Measurements from ENCODE around the gene PDE8A. TPM values are rescaled to one million over a fixed set of nuclear protein-coding genes. Genes with fewer than 3 reads are reported as not detected.

PDE8A gene
- total and polyA plus RNA-seq, 2 of the 4 experiments (the other 2 are of a cell fraction): 32.4 to 35.9 TPM

DNA sequence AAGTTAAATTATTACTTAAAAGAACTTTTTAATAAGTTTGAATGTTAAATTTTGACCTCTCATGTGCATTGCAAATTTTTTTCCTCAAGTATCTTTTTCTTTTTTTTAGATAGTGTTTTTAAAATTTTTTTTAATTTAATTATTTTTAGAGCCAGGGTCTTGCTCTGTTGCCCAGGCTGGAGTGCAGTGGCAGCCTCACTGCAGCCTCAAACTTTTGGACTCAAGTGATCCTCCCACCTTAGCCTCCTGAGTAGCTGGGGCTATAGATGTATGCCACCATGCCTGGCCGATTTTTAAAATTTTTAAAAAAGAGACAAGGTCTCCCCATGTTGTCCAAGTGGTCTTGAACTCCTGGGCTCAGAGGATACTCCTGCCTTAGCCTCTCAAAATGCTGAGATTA, 14.4 kb downstream of the PDE8A start:
- no TSS peak for BruUV-seq (replicated peaks)
- no peak for TF ChIP-seq CEBPB (IDR thresholded peaks at IDR 0.05; ENCODE audit: low read depth, low read length)
- TF ChIP-seq FOS (IDR thresholded peaks at IDR 0.05; ENCODE audit: low read depth, low read length): no peak
- no peak for TF ChIP-seq MAFK (IDR thresholded peaks at IDR 0.05; ENCODE audit: low read depth, low read length)
- TF ChIP-seq RAD21 (IDR thresholded peaks at IDR 0.05; ENCODE audit: low read length): no peak
- TF ChIP-seq SMC3 (IDR thresholded peaks at IDR 0.05; ENCODE audit: low read depth, low read length): no peak
- TF ChIP-seq, protein P1, sequence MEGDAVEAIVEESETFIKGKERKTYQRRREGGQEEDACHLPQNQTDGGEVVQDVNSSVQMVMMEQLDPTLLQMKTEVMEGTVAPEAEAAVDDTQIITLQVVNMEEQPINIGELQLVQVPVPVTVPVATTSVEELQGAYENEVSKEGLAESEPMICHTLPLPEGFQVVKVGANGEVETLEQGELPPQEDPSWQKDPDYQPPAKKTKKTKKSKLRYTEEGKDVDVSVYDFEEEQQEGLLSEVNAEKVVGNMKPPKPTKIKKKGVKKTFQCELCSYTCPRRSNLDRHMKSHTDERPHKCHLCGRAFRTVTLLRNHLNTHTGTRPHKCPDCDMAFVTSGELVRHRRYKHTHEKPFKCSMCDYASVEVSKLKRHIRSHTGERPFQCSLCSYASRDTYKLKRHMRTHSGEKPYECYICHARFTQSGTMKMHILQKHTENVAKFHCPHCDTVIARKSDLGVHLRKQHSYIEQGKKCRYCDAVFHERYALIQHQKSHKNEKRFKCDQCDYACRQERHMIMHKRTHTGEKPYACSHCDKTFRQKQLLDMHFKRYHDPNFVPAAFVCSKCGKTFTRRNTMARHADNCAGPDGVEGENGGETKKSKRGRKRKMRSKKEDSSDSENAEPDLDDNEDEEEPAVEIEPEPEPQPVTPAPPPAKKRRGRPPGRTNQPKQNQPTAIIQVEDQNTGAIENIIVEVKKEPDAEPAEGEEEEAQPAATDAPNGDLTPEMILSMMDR (conservative IDR thresholded peaks at IDR 0.05; ENCODE audit: low read depth, low read length): no peak
- TF ChIP-seq NFE2L2 (IDR thresholded peaks at IDR 0.05; ENCODE audit: low read depth, low read length): no peak
- TF ChIP-seq RCOR1 (IDR thresholded peaks at IDR 0.05; ENCODE audit: insufficient replicate concordance, low read length): no peak
- TF ChIP-seq CHD1 (IDR thresholded peaks at IDR 0.05; ENCODE audit: low read depth, low read length): no peak
- TF ChIP-seq BHLHE40 (IDR thresholded peaks at IDR 0.05; ENCODE audit: low read depth, low read length): no peak

More for the DNA sequence above, 14.4 kb downstream of the PDE8A start:
- Histone ChIP-seq H3K14ac (replicated peaks; ENCODE audit: low read depth, low read length) (no peak overlapping the region), H4K20me1 (ENCODE audit: insufficient read depth, low read length) (peaks cover 59% of the 10 kb centered on the region), H3K4me3 (ENCODE audit: insufficient read depth, low read depth, low read length) (no peak overlapping the region), H3K27me3 (ENCODE audit: control insufficient read depth, insufficient read depth, low read length) (no peaks in the 10 kb centered on the region), H2AK5ac (ENCODE audit: low read depth, low read length) (no peak overlapping the region), H3K9me3 (ENCODE audit: control insufficient read depth, insufficient read depth, low read length) (no peaks in the 10 kb centered on the region), H3K79me1 (ENCODE audit: low read depth in 1 of 2, low read length in 2 of 2) (peaks cover 14 to 85% of the 10 kb centered on the region in 2 experiments), H3K56ac (ENCODE audit: extremely low read depth, insufficient read depth, low read length) (no peak overlapping the region), H3K18ac (ENCODE audit: low read depth, low read length) (no peak overlapping the region), H3K4me1 (ENCODE audit: control insufficient read depth, insufficient read depth, low read length) (peaks cover 11% of the 10 kb centered on the region), H2BK20ac (ENCODE audit: low read depth, low read length) (no peak overlapping the region), H2BK15ac (ENCODE audit: low read depth, low read length) (no peak overlapping the region), H3K36me3 (ENCODE audit: control insufficient read depth, insufficient read depth, low read length) (no peaks in the 10 kb centered on the region), H3K4ac (ENCODE audit: low read depth, low read length) (no peak overlapping the region), H3K9me1 (ENCODE audit: insufficient read depth, low read length) (peaks cover 16% of the 10 kb centered on the region), H4K5ac (ENCODE audit: low read depth, low read length) (no peak overlapping the region), H4K8ac (ENCODE audit: low read depth in 2 of 2, low read length in 2 of 2) (no peak overlapping the region), H2AFZ (replicated peaks; ENCODE audit: low read length, poor library complexity) (no peak overlapping the region), H3K23ac (ENCODE audit: low read depth, low read length) (no peak overlapping the region; the same call in 1 of the 2 replicates), H3K9ac (ENCODE audit: low read depth, low read length) (no peak overlapping the region), H2BK5ac (ENCODE audit: low read depth, low read length, poor library complexity, severe bottlenecking) (no peak overlapping the region), H2AK9ac (replicated peaks; ENCODE audit: low read depth, low read length, poor library complexity) (no peak overlapping the region), H3K27ac (ENCODE audit: insufficient read depth, low read length) (no peak overlapping the region), H3K4me2 (ENCODE audit: low read depth, low read length) (no peak overlapping the region), H2BK120ac (ENCODE audit: low read depth, low read length) (no peak overlapping the region), H4K91ac (ENCODE audit: insufficient read depth, low read depth, low read length) (no peak overlapping the region)
- 100% methylated on average over 1 of the region's 1 CpG; no CpG with 5 or more reads in 1 of the 2 experiments for WGBS, 2 experiments (ENCODE audit: extremely low coverage in 2 of 2, insufficient read length in 1 of 2)
- ATAC-seq (ENCODE audit: low read depth): no peak
- dilution Hi-C loops (cut with HindIII; ENCODE audit: low sequenced_read_pairs, unreplicated experiment): no loop called here
- ChIA-PET POLR2A (ENCODE audit: unreplicated experiment) (no interaction called here), CTCF (interaction anchor here (0.6 to 1.4 kb wide), 3 partner anchors 9 to 42 kb away, joined by 3 to 8 read pairs (median 5); no protein-coding TSS in a partner anchor)
- intact Hi-C loops (cut with micrococcal nuclease): no loop called here
- DNase-seq: no peak
- in situ Hi-C loops (cut with MboI; ENCODE audit: low sequenced_read_pairs): no loop called here
